ENCODE data around the gene BAX.

The BAX gene

GRCh38 chr19:48928164-48929025, 26.3 kb upstream of the BAX start:
- DNase-seq (ENCODE audit: low read depth in 2 of 2): no peak

- no peak for DNase-seq (ENCODE audit: low read depth in 2 of 2)
Measured at GRCh38 chr19:48933382-48933932, 21.2 kb upstream of the BAX start, which contains the start of gene DHDH. DHDH (plus strand) TSS chr19:48933699; CDS start chr19:48933722, 23 bp downstream.

GRCh38 chr19:48934837-48935236, 19.8 kb upstream of the BAX start:
- no peak for DNase-seq (ENCODE audit: low read depth in 2 of 2)

GRCh38 chr19:48935864-48936263, 18.8 kb upstream of the BAX start:
- DNase-seq (ENCODE audit: low read depth in 2 of 2): no peak

- no peak for DNase-seq (ENCODE audit: low read depth in 2 of 2)
Measured at GRCh38 chr19:48938256-48938655, 16.4 kb upstream of the BAX start.

GRCh38 chr19:48940902-48941301, 13.8 kb upstream of the BAX start:
- no peak for DNase-seq (ENCODE audit: low read depth in 2 of 2)

GRCh38 chr19:48943081-48943480, 11.6 kb upstream of the BAX start:
- DNase-seq (ENCODE audit: low read depth in 2 of 2): no peak

- no peak for DNase-seq (ENCODE audit: low read depth in 2 of 2)
Measured at GRCh38 chr19:48945415-48945814, 9.3 kb upstream of the BAX start.

- no peak for DNase-seq (ENCODE audit: low read depth in 2 of 2)
Measured at GRCh38 chr19:48945817-48946216, 8.9 kb upstream of the BAX start.

GRCh38 chr19:48946463-48947257, 8.0 kb upstream of the BAX start:
- no peak for DNase-seq (ENCODE audit: low read depth in 2 of 2)

- no peak for DNase-seq (ENCODE audit: low read depth in 2 of 2)
Measured at GRCh38 chr19:48947258-48947542, 7.5 kb upstream of the BAX start.

- no peak for DNase-seq (ENCODE audit: low read depth in 2 of 2)
Measured at GRCh38 chr19:48950159-48950558, 4.5 kb upstream of the BAX start.

GRCh38 chr19:48950830-48951519, 3.7 kb upstream of the BAX start:
- DNase-seq (ENCODE audit: low read depth in 2 of 2): no peak

GRCh38 chr19:48953141-48953540, 1.5 kb upstream of the BAX start:
- DNase-seq (ENCODE audit: low read depth in 2 of 2): no peak

- DNase-seq (ENCODE audit: low read depth in 2 of 2): no peak
Measured at GRCh38 chr19:48953990-48954594, 583 bp upstream of the BAX start.

GRCh38 chr19:48955308-48955958, 758 bp downstream of the BAX start:
- DNase-seq (ENCODE audit: low read depth in 2 of 2): no peak

GRCh38 chr19:48958006-48958405, 3.3 kb downstream of the BAX start:
- DNase-seq (ENCODE audit: low read depth in 2 of 2): no peak

GRCh38 chr19:48959341-48960239, 4.9 kb downstream of the BAX start:
- no peak for DNase-seq (ENCODE audit: low read depth in 2 of 2)

- no peak for DNase-seq (ENCODE audit: low read depth in 2 of 2)
Measured at GRCh38 chr19:48961051-48961649, 6.5 kb downstream of the BAX start.

- no peak for DNase-seq (ENCODE audit: low read depth in 2 of 2)
Measured at GRCh38 chr19:48961673-48962028, 7.0 kb downstream of the BAX start.

Data from fibroblast of skin of left quadriceps (primary cell).